ENCODE results near the gene EIF3A. TPM values are rescaled to one million over a fixed set of nuclear protein-coding genes. Genes with fewer than 3 reads are reported as not detected.

Gene EIF3A
- total and polyA plus RNA-seq, 8 donors = 37.3 to 156 (median 89.8) TPM

DNA sequence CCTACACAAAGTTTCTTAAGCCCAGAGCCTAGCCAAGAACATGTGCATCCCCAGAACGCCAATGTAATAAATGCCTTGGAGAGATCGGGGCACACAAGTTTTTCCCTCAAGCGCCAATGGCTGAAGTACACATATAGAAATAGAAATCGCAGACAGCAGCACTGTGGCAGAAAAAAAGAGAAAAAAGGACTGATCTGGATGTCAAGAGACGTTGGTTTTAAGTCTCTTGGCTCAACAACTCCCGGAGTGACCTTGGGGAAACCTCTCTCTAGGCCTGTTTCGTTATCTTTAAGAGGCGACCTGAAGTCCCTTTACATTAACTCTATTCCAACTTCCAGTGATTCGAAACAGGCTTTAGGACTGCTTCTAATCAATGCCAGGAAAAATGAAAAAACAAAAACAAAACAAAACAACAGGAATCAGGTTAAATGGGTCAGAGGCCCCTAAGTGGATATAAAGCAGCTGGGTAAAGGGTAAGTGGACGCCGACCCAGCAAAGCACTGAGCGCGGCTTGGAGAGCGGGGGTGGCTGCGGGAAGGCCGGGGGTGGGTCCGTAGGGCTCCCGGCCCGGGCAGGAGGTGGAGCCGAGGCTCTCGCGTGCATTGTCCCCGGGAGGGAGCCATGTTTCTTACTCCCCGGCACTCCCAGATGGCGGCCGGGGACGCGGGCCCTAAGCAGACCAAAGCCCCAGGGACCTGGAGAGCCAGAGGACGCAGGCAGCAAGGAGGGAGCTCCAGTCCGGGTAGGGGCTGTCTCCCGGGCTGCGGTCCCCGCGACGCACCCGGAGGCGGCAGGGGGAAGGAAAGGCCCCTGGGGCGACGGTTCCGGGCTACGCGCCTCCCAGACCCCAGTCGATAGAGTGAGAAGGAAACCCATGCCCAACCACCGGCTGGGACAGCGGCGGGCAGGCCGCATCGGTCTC lies 757 bp downstream of the EIF3A start:
- intact Hi-C loops (cut with DNase I; ENCODE audit: low total_unique reads) = no loop called here
- no peaks in the 10 kb centered on the region for H3K36me3 ChIP-seq
- no peaks in the 10 kb centered on the region for H3K27me3 ChIP-seq
- peak; percentile 78 to 93 for DNase-seq
- H3K27ac ChIP-seq = peak overlapping the region; percentile 98 to 100 (median 99)
- H3K9me3 ChIP-seq = no peaks in the 10 kb centered on the region
- TF ChIP-seq CTCF (IDR thresholded peaks at IDR 0.05) = no peak
- no peak for TF ChIP-seq POLR2A (IDR thresholded peaks at IDR 0.05)
- TF ChIP-seq EP300 (IDR thresholded peaks at IDR 0.05) = no peak
- TF ChIP-seq POLR2AphosphoS5 (IDR thresholded peaks at IDR 0.05) = peak in 2 of 3 donors; percentile 60 to 74
- peaks cover 17 to 53% (median 40%) of the 10 kb centered on the region in 4 donors for H3K4me1 ChIP-seq
- 0 to 1% (median 0%) methylated on average over 24 to 48 of the region's 48 CpGs for WGBS, 5 donors
- H3K4me3 ChIP-seq = peak overlapping the region; percentile 80 to 96 (median 88)

- H3K36me3 ChIP-seq = peaks cover 0 to 8% (median under 1%) of the 10 kb centered on the region in 4 donors
- peak overlapping the region; percentile 80 to 96 (median 88) for H3K4me3 ChIP-seq
- H3K9me3 ChIP-seq = no peaks in the 10 kb centered on the region
- no peaks in the 10 kb centered on the region for H3K27me3 ChIP-seq
- 16 to 21% (median 18%) methylated on average over 10 of the region's 10 CpGs for WGBS, 5 donors
- peaks cover 24 to 63% (median 46%) of the 10 kb centered on the region in 4 donors for H3K4me1 ChIP-seq
- no peak for DNase-seq
- no peak for TF ChIP-seq EP300 (IDR thresholded peaks at IDR 0.05)
- no peak for TF ChIP-seq CTCF (IDR thresholded peaks at IDR 0.05)
- TF ChIP-seq POLR2AphosphoS5 (IDR thresholded peaks at IDR 0.05) = no peak
- no peak for TF ChIP-seq POLR2A (IDR thresholded peaks at IDR 0.05)
- intact Hi-C loops (cut with DNase I; ENCODE audit: low total_unique reads) = no loop called here
- H3K27ac ChIP-seq = peak overlapping the region in 3 of 5 donors; percentile 98 to 100 (median 98)
Observed at GRCh38 chr10:119078422-119079179, 2.0 kb downstream of the EIF3A start.

- H3K36me3 ChIP-seq = peaks cover 39 to 58% (median 47%) of the 10 kb centered on the region in 4 donors
- H3K27me3 ChIP-seq = no peaks in the 10 kb centered on the region
- no peaks in the 10 kb centered on the region for H3K9me3 ChIP-seq
- TF ChIP-seq EP300 (IDR thresholded peaks at IDR 0.05) (no peak), CTCF (IDR thresholded peaks at IDR 0.05) (no peak), POLR2AphosphoS5 (IDR thresholded peaks at IDR 0.05) (no peak), POLR2A (IDR thresholded peaks at IDR 0.05) (no peak)
- H3K27ac ChIP-seq = no peak overlapping the region
- peaks cover 19 to 58% (median 37%) of the 10 kb centered on the region in 4 donors for H3K4me1 ChIP-seq
- DNase-seq = no peak
- no peak overlapping the region for H3K4me3 ChIP-seq
- WGBS, 5 donors = 79 to 84% (median 82%) methylated on average over 6 of the region's 6 CpGs
- intact Hi-C loops (cut with DNase I; ENCODE audit: low total_unique reads) = no loop called here
Observed at GRCh38 chr10:119073584-119073983, 7.0 kb downstream of the EIF3A start.

All from stomach (tissue), 9 donors.